Subcutaneous adipose tissue (tissue), 4 donors: ENCODE measurements around the gene SPTBN1. TPM values are rescaled to one million over a fixed set of nuclear protein-coding genes. Genes with fewer than 3 reads are reported as not detected.

Source experiments
- CTCF ChIP-seq: fragments of 450-650 bp; IDR thresholded peaks from one replicate; pipeline ENCODE4 v1.5.1; 2016; ENCODE audit warnings: low read depth, mild to moderate bottlenecking, control low read depth, antibody characterized with exemption, moderate library complexity
- total RNA-seq, 4 donors: library from RNA; depleted of rRNA; stranded (reverse); fragments of >200 nt; gene quantifications; one replicate each; pipeline ENCODE4 v1.1.0, GENCODE V29; 2016

The SPTBN1 gene
- total RNA-seq, 4 donors from 2014 or later: 655 to 1,523 (median 889) TPM

- no peak for TF ChIP-seq CTCF
These were observed 128.5 kb downstream of the SPTBN1 start for GRCh38 chr2:54584598-54584997.

- no peak for TF ChIP-seq CTCF
These were observed 129.1 kb downstream of the SPTBN1 start for GRCh38 chr2:54585136-54585733.

GRCh38 chr2:54586062-54586461 lies 129.9 kb downstream of the SPTBN1 start:
- TF ChIP-seq CTCF: no peak

GRCh38 chr2:54586494-54586893 lies 130.4 kb downstream of the SPTBN1 start:
- TF ChIP-seq CTCF: no peak

- TF ChIP-seq CTCF: no peak
These were observed 131.3 kb downstream of the SPTBN1 start for GRCh38 chr2:54587171-54588016.

- no peak for TF ChIP-seq CTCF
These were observed 132.2 kb downstream of the SPTBN1 start for GRCh38 chr2:54588244-54588899.

- TF ChIP-seq CTCF: no peak
These were observed 132.9 kb downstream of the SPTBN1 start for GRCh38 chr2:54589038-54589339.
